H1 (cell line): ENCODE measurements around the gene SYP. TPM values are rescaled to one million over a fixed set of nuclear protein-coding genes. Genes with fewer than 3 reads are reported as not detected.

Experiments
- GTF2F1 ChIP-seq: IDR thresholded peaks from 2 replicates; pipeline ENCODE4 v1.6.1; 2012; ENCODE audit warnings: low read depth, low read length, improper control_type of control experiment, borderline replicate concordance
- HDAC2 ChIP-seq, 2 experiments: fragments of 300-600 bp in 1 of 2; sonication (generic) in 1 of 2; IDR thresholded peaks; 2 replicates each; pipeline ENCODE4 v1.6.1; 2011 to 2012; ENCODE audit warnings: low read depth in 2 of 2, low read length in 2 of 2, mild to moderate bottlenecking in 2 of 2, moderate library complexity in 2 of 2, borderline replicate concordance in 1 of 2, inconsistent platforms in 1 of 2
- SIN3A ChIP-seq, 2 experiments: IDR thresholded peaks in 1 of 2; conservative IDR thresholded peaks in 1 of 2; 2 replicates each; pipeline ENCODE4 v1.6.1; 2011 to 2012; ENCODE audit warnings: low read length in 2 of 2, improper control_type of control experiment in 1 of 2, low read depth in 1 of 2, mild to moderate bottlenecking in 1 of 2
- SRF ChIP-seq: IDR thresholded peaks from 2 replicates; pipeline ENCODE4 v1.6.1; 2011; ENCODE audit warnings: mild to moderate bottlenecking, low read depth, low read length, moderate library complexity
- polyA plus RNA-seq, 7 experiments: library from polyadenylated mRNA; depleted of rRNA in 3 of 7; stranded (reverse) in 5 of 7; unstranded in 2 of 7; fragments of >200 nt in 5 of 7; fragments of 200-250 nt in 2 of 7; gene quantifications; 1 replicate in 5 of 7; 2 replicates in 1 of 7; 4 replicates in 1 of 7; pipeline versions ENCODE4 v1.2.1 to v1.2.3, GENCODE V29; 2011 to 2013; ENCODE audit warnings: missing spikeins in 2 of 7, mixed read lengths in 2 of 7
- small RNA-seq: library from polyadenylated mRNA; stranded (forward); fragments of <200 nt; extraction: miRNeasy Mini kit (QIAGEN cat#:217004); gene quantifications from one replicate; pipeline ENCODE3, GENCODE V24; 2013; ENCODE audit not compliant: insufficient read depth
- total RNA-seq: library from RNA; stranded (reverse); fragmentation: NEBNext Ultra II Directional; extraction: Animal tissue kit (Norgen Biotek cat#: 25700); gene quantifications from 2 replicates; pipeline ENCODE4 v1.2.1, GENCODE V29; 2021
- TF ChIP-seq, protein P1 (sequence below): IDR thresholded peaks from 2 replicates; pipeline ENCODE4 v1.6.1; 2012; ENCODE audit warnings: low read length, inconsistent platforms
- TF ChIP-seq, protein P2 (sequence below): IDR thresholded peaks from 2 replicates; pipeline ENCODE4 v1.6.1; 2012; ENCODE audit warnings: inconsistent platforms

SYP gene
- total and polyA plus RNA-seq, 2 of the 8 experiments (the other 6 are each of a cell fraction or from before 2014, with no cell fraction given) = 4.3 to 10.8 TPM

DNA sequence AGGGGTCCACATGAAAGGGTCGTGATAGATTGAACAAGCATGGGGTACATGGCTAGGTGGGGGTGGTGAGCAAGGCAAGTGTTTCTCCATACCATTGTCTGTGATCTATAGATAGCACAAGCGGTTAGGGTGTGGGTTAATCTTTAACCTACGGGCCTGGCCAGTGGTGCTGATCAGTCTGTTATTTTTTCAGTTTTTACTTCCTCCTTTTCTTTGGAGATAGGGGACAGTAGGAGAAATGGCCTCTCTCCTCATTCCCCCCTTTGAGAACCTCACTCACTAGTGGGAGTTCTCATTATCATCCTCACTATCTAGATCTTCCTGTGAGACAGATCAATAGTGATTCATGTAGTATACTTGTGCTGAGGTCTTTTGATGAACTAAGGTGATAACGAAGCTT is 60.3 kb downstream of the SYP start (continued):
- TF ChIP-seq, protein P1, sequence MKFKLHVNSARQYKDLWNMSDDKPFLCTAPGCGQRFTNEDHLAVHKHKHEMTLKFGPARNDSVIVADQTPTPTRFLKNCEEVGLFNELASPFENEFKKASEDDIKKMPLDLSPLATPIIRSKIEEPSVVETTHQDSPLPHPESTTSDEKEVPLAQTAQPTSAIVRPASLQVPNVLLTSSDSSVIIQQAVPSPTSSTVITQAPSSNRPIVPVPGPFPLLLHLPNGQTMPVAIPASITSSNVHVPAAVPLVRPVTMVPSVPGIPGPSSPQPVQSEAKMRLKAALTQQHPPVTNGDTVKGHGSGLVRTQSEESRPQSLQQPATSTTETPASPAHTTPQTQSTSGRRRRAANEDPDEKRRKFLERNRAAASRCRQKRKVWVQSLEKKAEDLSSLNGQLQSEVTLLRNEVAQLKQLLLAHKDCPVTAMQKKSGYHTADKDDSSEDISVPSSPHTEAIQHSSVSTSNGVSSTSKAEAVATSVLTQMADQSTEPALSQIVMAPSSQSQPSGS = no peak
- TF ChIP-seq HDAC2 (IDR thresholded peaks at IDR 0.05; ENCODE audit: borderline replicate concordance in 1 of 2, low read depth in 2 of 2, low read length in 2 of 2) (no peak), SRF (no peak), SIN3A (conservative IDR thresholded peaks at IDR 0.05 in 1 of 2, IDR thresholded peaks at IDR 0.05 in 1 of 2; ENCODE audit: low read depth in 1 of 2, low read length in 2 of 2) (no peak), GTF2F1 (no peak)
- TF ChIP-seq, protein P2, sequence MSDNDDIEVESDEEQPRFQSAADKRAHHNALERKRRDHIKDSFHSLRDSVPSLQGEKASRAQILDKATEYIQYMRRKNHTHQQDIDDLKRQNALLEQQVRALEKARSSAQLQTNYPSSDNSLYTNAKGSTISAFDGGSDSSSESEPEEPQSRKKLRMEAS = no peak

Small RNA genes lying within 50 kb of the gene (small RNA-seq; reads per million reads assigned to genes)
- gene RN7SL262P = not detected

Other genes starting within 250 kb of the SYP start
- gene OTUD5, start 242.6 kb downstream of the SYP start, total RNA-seq = 50.0 and 53.5 TPM in 2 replicates
- 46.3 and 60.4 TPM in 2 replicates for gene OTUD5, start 242.6 kb downstream of the SYP start, polyA plus RNA-seq (2011; rRNA removed)
- 4.8 and 6.8 TPM in 2 replicates for gene KCND1, start 228.3 kb downstream of the SYP start, total RNA-seq
- gene KCND1, start 228.3 kb downstream of the SYP start, polyA plus RNA-seq (2011; rRNA removed) = 3.1 and 4.5 TPM in 2 replicates
- 44.5 and 55.9 TPM in 2 replicates for gene GRIPAP1, start 197.9 kb downstream of the SYP start, total RNA-seq
- gene GRIPAP1, start 197.9 kb downstream of the SYP start, polyA plus RNA-seq (2011; rRNA removed) = 21.6 and 26.6 TPM in 2 replicates
- gene TFE3, start 156.8 kb downstream of the SYP start, total RNA-seq = 52.9 and 55.2 TPM in 2 replicates
- gene TFE3, start 156.8 kb downstream of the SYP start, polyA plus RNA-seq (2011; rRNA removed) = 33.7 and 81.1 TPM in 2 replicates
- 11.8 and 11.9 TPM in 2 replicates for gene CCDC120, start 141.2 kb downstream of the SYP start, total RNA-seq
- gene CCDC120, start 141.2 kb downstream of the SYP start, polyA plus RNA-seq (2011; rRNA removed) = 4.9 and 8.6 TPM in 2 replicates
- 11.3 and 12.1 TPM in 2 replicates for gene PRAF2, start 126.2 kb downstream of the SYP start, total RNA-seq
- gene PRAF2, start 126.2 kb downstream of the SYP start, polyA plus RNA-seq (2011; rRNA removed) = 15.4 and 18.9 TPM in 2 replicates
- gene WDR45, start 120.3 kb downstream of the SYP start, total RNA-seq = 26.0 and 27.9 TPM in 2 replicates
- gene WDR45, start 120.3 kb downstream of the SYP start, polyA plus RNA-seq (2011; rRNA removed) = 49.7 and 50.6 TPM in 2 replicates
- gene GPKOW, start 76.5 kb downstream of the SYP start, total RNA-seq = 16.8 and 17.9 TPM in 2 replicates
- gene GPKOW, start 76.5 kb downstream of the SYP start, polyA plus RNA-seq (2011; rRNA removed) = 11.9 and 14.0 TPM in 2 replicates
- 0.37 and 0.46 TPM in 2 replicates for gene MAGIX, start 37.4 kb downstream of the SYP start, total RNA-seq
- gene MAGIX, start 37.4 kb downstream of the SYP start, polyA plus RNA-seq (2011; rRNA removed) = 1.1 and 1.9 TPM in 2 replicates
- gene PLP2, start 28.3 kb downstream of the SYP start, total RNA-seq = 9.0 and 10.3 TPM in 2 replicates
- gene PLP2, start 28.3 kb downstream of the SYP start, polyA plus RNA-seq (2011; rRNA removed) = 23.4 and 25.6 TPM in 2 replicates
- gene PRICKLE3, start 13.8 kb downstream of the SYP start, total RNA-seq = 8.4 and 10.6 TPM in 2 replicates
- 9.1 and 15.1 TPM in 2 replicates for gene PRICKLE3, start 13.8 kb downstream of the SYP start, polyA plus RNA-seq (2011; rRNA removed)
- gene CACNA1F, start 33.1 kb upstream of the SYP start, total RNA-seq = 0.77 and 0.84 TPM in 2 replicates
- gene CACNA1F, start 33.1 kb upstream of the SYP start, polyA plus RNA-seq (2011; rRNA removed) = 0.59 and 1.7 TPM in 2 replicates
- 7.3 and 8.0 TPM in 2 replicates for gene CCDC22, start 35.3 kb upstream of the SYP start, total RNA-seq
- 13.9 and 19.0 TPM in 2 replicates for gene CCDC22, start 35.3 kb upstream of the SYP start, polyA plus RNA-seq (2011; rRNA removed)
- gene FOXP3, start 64.5 kb upstream of the SYP start, total RNA-seq = 0.23 and 0.37 TPM in 2 replicates
- 0.54 and 0.67 TPM in 2 replicates for gene FOXP3, start 64.5 kb upstream of the SYP start, polyA plus RNA-seq (2011; rRNA removed)
- gene PPP1R3F, start 69.6 kb upstream of the SYP start, total RNA-seq = 6.1 and 6.8 TPM in 2 replicates
- gene PPP1R3F, start 69.6 kb upstream of the SYP start, polyA plus RNA-seq (2011; rRNA removed) = 5.1 and 6.2 TPM in 2 replicates
- not detected in 2 replicates for gene GAGE10, start 103.5 kb upstream of the SYP start, total RNA-seq
- not detected in 2 replicates for gene GAGE10, start 103.5 kb upstream of the SYP start, polyA plus RNA-seq (2011; rRNA removed)
- not detected in 2 replicates for gene GAGE12J, start 121.8 kb upstream of the SYP start, total RNA-seq
- gene GAGE12J, start 121.8 kb upstream of the SYP start, polyA plus RNA-seq (2011; rRNA removed) = not detected in 2 replicates
- not detected in 2 replicates for gene GAGE13, start 131.4 kb upstream of the SYP start, total RNA-seq
- not detected in 2 replicates for gene GAGE13, start 131.4 kb upstream of the SYP start, polyA plus RNA-seq (2011; rRNA removed)